Spleen (tissue), 11 donors: Measurements from ENCODE around the gene DPF3. TPM values are rescaled to one million over a fixed set of nuclear protein-coding genes. Genes with fewer than 3 reads are reported as not detected.
"Not testable (repeated sequence)": the region's sequence is repeated elsewhere in the genome, so short reads cannot be mapped to it uniquely, and the experiment has no call there.

Experiments used
- DNase-seq: peaks from one replicate; pipeline ENCODE4 v3.0.0-alpha.2; 2020
- H3K27ac ChIP-seq, 8 donors: fragments of 200-600 bp; sonication (generic) in 7 of 8; 1 replicate in 4 of 8; 2 replicates in 4 of 8; pipeline versions ENCODE4 v1.5.0 to v1.8.0; 2016 to 2021; ENCODE audit warnings: inconsistent platforms in 4 of 8, mild to moderate bottlenecking in 4 of 8, moderate library complexity in 1 of 8
- H3K27me3 ChIP-seq, 7 donors: fragments of 200-600 bp; sonication (generic) in 6 of 7; replicated peaks in 1 of 7; 1 replicate in 4 of 7; 2 replicates in 3 of 7; pipeline versions ENCODE4 v1.5.0 to v1.8.0; 2016 to 2021; ENCODE audit warnings: inconsistent platforms in 3 of 7, mild to moderate bottlenecking in 1 of 7
- H3K36me3 ChIP-seq, 6 donors: fragments of 200-600 bp; sonication (generic) in 5 of 6; 1 replicate in 4 of 6; 2 replicates in 2 of 6; pipeline versions ENCODE4 v1.5.0 to v1.8.0; 2016 to 2021; ENCODE audit warnings: inconsistent platforms in 2 of 6
- H3K4me1 ChIP-seq, 6 donors: fragments of 200-600 bp; sonication (generic) in 5 of 6; 1 replicate in 3 of 6; 2 replicates in 3 of 6; pipeline versions ENCODE4 v1.5.0 to v1.8.0; 2016 to 2021; ENCODE audit warnings: inconsistent platforms in 3 of 6
- H3K4me3 ChIP-seq, 8 donors: fragments of 200-600 bp; sonication (generic) in 7 of 8; 1 replicate in 4 of 8; 2 replicates in 4 of 8; pipeline versions ENCODE4 v1.5.0 to v1.8.0; 2016 to 2021; ENCODE audit warnings: inconsistent platforms in 4 of 8, mild to moderate bottlenecking in 4 of 8, moderate library complexity in 2 of 8
- H3K9me3 ChIP-seq, 8 donors: fragments of 200-600 bp; sonication (generic) in 7 of 8; 1 replicate in 4 of 8; 2 replicates in 4 of 8; pipeline versions ENCODE4 v1.5.0 to v1.8.0; 2016 to 2021; ENCODE audit warnings: inconsistent platforms in 4 of 8
- CTCF ChIP-seq, 11 experiments: fragments of 200-600 bp in 7 of 11; fragments of 450-650 bp in 4 of 11; sonication (generic) in 4 of 11; IDR thresholded peaks in 8 of 11; conservative IDR thresholded peaks in 3 of 11; 1 replicate in 7 of 11; 2 replicates in 4 of 11; pipeline versions ENCODE4 v1.4.0 to v1.8.0; 2016 to 2021; ENCODE audit warnings: antibody characterized with exemption in 11 of 11, inconsistent platforms in 4 of 11, mild to moderate bottlenecking in 1 of 11
- POLR2A ChIP-seq, 3 donors: fragments of 450-650 bp; IDR thresholded peaks; one replicate each; pipeline ENCODE4 v1.5.1; 2017; ENCODE audit warnings: antibody characterized with exemption in 3 of 3, mild to moderate bottlenecking in 1 of 3
- POLR2AphosphoS5 ChIP-seq, 3 donors: sonication (generic); formaldehyde crosslinking; IDR thresholded peaks; one replicate each; pipeline ENCODE4 v1.5.1; 2017; ENCODE audit warnings: antibody characterized with exemption in 3 of 3
- WGBS, 5 donors: extraction: QIAGEN DNeasy Blood & Tissue Kit in 3 of 5; methylation state at CpG; one replicate each; pipeline versions ENCODE4 v1.1.5 to v1.1.7; 2013 to 2018; 5-methylcytosine and 5-hydroxymethylcytosine counted together
- intact Hi-C: fragments of 100-400 bp; cut with DNase I; formaldehyde crosslinking; loops from one replicate; pipeline ENCODE4 v1.15.0; 2023; ENCODE audit warnings: low total_unique reads
- polyA plus RNA-seq, 3 donors: library from polyadenylated mRNA; stranded (reverse); fragments of 200-250 nt; gene quantifications; one replicate each; pipeline ENCODE4 v1.2.1, GENCODE V29; 2013
- total RNA-seq, 7 donors: library from RNA; depleted of rRNA in 3 of 7; stranded (reverse); fragments of >200 nt in 3 of 7; fragmentation: NEBNext Ultra II Directional in 4 of 7; extraction: Animal tissue kit (Norgen Biotek cat#: 25700) in 4 of 7; gene quantifications; one replicate each; pipeline versions ENCODE4 v1.1.0 to v1.2.1, GENCODE V29; 2016 to 2021
- donor health status: healthy with polysubstance abuse.
- donor health status: DM: no; HTN: no; CAD: no; lungs with moderate emphysema.
- donor health status: DM: no; HTN: no; CAD: no.
- donor health status: Bipolar disorder and iron deficiency.
- donor health status: healthy.
- donor health status: DM: no; HTN: no; CAD: no.
- donor health status: DM: yes; HTN: yes; CAD: no.

The DPF3 gene
- total and polyA plus RNA-seq, 10 donors = 0.76 to 8.9 (median 3.0) TPM

- no peak for DNase-seq
- Histone ChIP-seq H3K27me3 (no peaks in the 10 kb centered on the region), H3K27ac (no peak overlapping the region), H3K36me3 (no peaks in the 10 kb centered on the region), H3K4me3 (no peak overlapping the region), H3K9me3 (peaks cover 0 to 13% (median 10%) of the 10 kb centered on the region in 8 donors), H3K4me1 (no peaks in the 10 kb centered on the region)
- intact Hi-C loops = no loop called here
- WGBS, 5 donors = 75 to 80% (median 77%) methylated on average over 9 of the region's 9 CpGs
- no peak for TF ChIP-seq CTCF (IDR thresholded peaks at IDR 0.05 in 8 of 11, conservative IDR thresholded peaks at IDR 0.05 in 3 of 11)
- no peak for TF ChIP-seq POLR2AphosphoS5 (IDR thresholded peaks at IDR 0.05)
- no peak for TF ChIP-seq POLR2A (IDR thresholded peaks at IDR 0.05)
Observed at GRCh38 chr14:72876005-72876709, 17.7 kb downstream of the DPF3 start.

- H3K36me3 ChIP-seq, H3K27ac ChIP-seq, H3K4me3 ChIP-seq, H3K4me1 ChIP-seq, intact Hi-C loops, H3K27me3 ChIP-seq, DNase-seq: not testable (repeated sequence)
- 74 to 92% (median 86%) methylated on average over 4 of the region's 4 CpGs for whole genome bisulfite sequencing, 5 donors
- H3K9me3 ChIP-seq = peaks cover 0 to 16% (median 10%) of the 10 kb centered on the region in 8 donors
Observed at GRCh38 chr14:72870878-72871277, 23.0 kb downstream of the DPF3 start.

GRCh38 chr14:72869407-72870329, 24.2 kb downstream of the DPF3 start:
- Histone ChIP-seq H3K4me1 (no peaks in the 10 kb centered on the region), H3K27ac (no peak overlapping the region), H3K9me3 (peaks cover 0 to 16% (median 10%) of the 10 kb centered on the region in 8 donors), H3K27me3 (no peaks in the 10 kb centered on the region), H3K36me3 (no peaks in the 10 kb centered on the region), H3K4me3 (no peak overlapping the region)
- WGBS, 5 donors = 86 to 90% (median 87%) methylated on average over 8 of the region's 8 CpGs
- TF ChIP-seq POLR2AphosphoS5 (IDR thresholded peaks at IDR 0.05) = no peak
- TF ChIP-seq CTCF (IDR thresholded peaks at IDR 0.05 in 8 of 11, conservative IDR thresholded peaks at IDR 0.05 in 3 of 11) = no peak
- no peak for TF ChIP-seq POLR2A (IDR thresholded peaks at IDR 0.05)
- DNase-seq = no peak
- intact Hi-C loops = no loop called here

GRCh38 chr14:72868500-72868899, 25.4 kb downstream of the DPF3 start:
- intact Hi-C loops = no loop called here
- H3K4me3 ChIP-seq = no peak overlapping the region
- TF ChIP-seq POLR2AphosphoS5 (IDR thresholded peaks at IDR 0.05) = no peak
- no peak for TF ChIP-seq CTCF (IDR thresholded peaks at IDR 0.05 in 8 of 11, conservative IDR thresholded peaks at IDR 0.05 in 3 of 11)
- TF ChIP-seq POLR2A (IDR thresholded peaks at IDR 0.05) = no peak
- no peak overlapping the region for H3K27ac ChIP-seq
- H3K4me1 ChIP-seq = peaks cover 0 to 3% (median 0%) of the 10 kb centered on the region in 6 donors
- peaks cover 0 to 16% (median 10%) of the 10 kb centered on the region in 8 donors for H3K9me3 ChIP-seq
- DNase-seq = no peak
- H3K36me3 ChIP-seq = no peaks in the 10 kb centered on the region
- H3K27me3 ChIP-seq = no peaks in the 10 kb centered on the region
- WGBS, 5 donors = 89 to 97% (median 93%) methylated on average over 3 of the region's 3 CpGs
